CD4-positive, alpha-beta memory T cell (primary cell): ENCODE results near the gene OXLD1. TPM values are rescaled to one million over a fixed set of nuclear protein-coding genes. Genes with fewer than 3 reads are reported as not detected.
A peak's percentile ranks its signal among the peaks of the same experiment; 100 is the strongest.

Source experiments
- CTCF ChIA-PET: fragments of 350-600 bp; sonication (Branson Sonifier 250); formaldehyde crosslinking; loops from one replicate; lab custom pipeline; 2021; ENCODE audit warnings: inconsistent platforms; ENCODE audit not compliant: partially characterized antibody; lab: Charles Lee
- POLR2A ChIA-PET: fragments of 350-600 bp; sonication (Branson Sonifier 250); formaldehyde crosslinking; loops from one replicate; lab custom pipeline; 2021; ENCODE audit not compliant: partially characterized antibody; lab: Charles Lee
- DNase-seq, 5 donors: peaks; one replicate each; pipeline versions ENCODE4 v3.0.0 to v3.0.0-alpha.2; 2020 to 2022; ENCODE audit warnings: mixed read lengths in 1 of 5
- H3K27ac ChIP-seq: one replicate; pipeline ENCODE4 v1.7.0; 2013; ENCODE audit warnings: low read depth, low read length
- H3K27me3 ChIP-seq: 2 replicates; pipeline ENCODE4 v1.7.0; 2013; ENCODE audit warnings: mild to moderate bottlenecking, low read length, moderate library complexity; ENCODE audit not compliant: insufficient read depth
- H3K36me3 ChIP-seq: 2 replicates; pipeline ENCODE4 v1.7.0; 2013; ENCODE audit warnings: mild to moderate bottlenecking, low read length, moderate library complexity; ENCODE audit not compliant: insufficient read depth
- H3K4me1 ChIP-seq: 2 replicates; pipeline ENCODE4 v1.7.0; 2013; ENCODE audit warnings: mild to moderate bottlenecking, low read length, moderate library complexity; ENCODE audit not compliant: insufficient read depth
- H3K4me3 ChIP-seq, 2 donors: one replicate each; pipeline ENCODE4 v1.7.0; 2013; ENCODE audit warnings: low read length in 2 of 2, mild to moderate bottlenecking in 1 of 2
- H3K9me3 ChIP-seq, 2 donors: one replicate each; pipeline ENCODE4 v1.7.0; 2013; ENCODE audit warnings: low read length in 2 of 2, control low read depth in 1 of 2; ENCODE audit not compliant: control insufficient read depth in 1 of 2
- H3K27ac Mint-ChIP-seq, 7 donors: one replicate each; pipeline ENCODE4 v1.8.0; 2020 to 2021; ENCODE audit warnings: mixed read lengths in 7 of 7, mild to moderate bottlenecking in 6 of 7, inconsistent platforms in 3 of 7, moderate library complexity in 3 of 7
- H3K27me3 Mint-ChIP-seq, 2 donors: one replicate each; pipeline ENCODE4 v1.8.0; 2020 to 2021; ENCODE audit warnings: mixed read lengths in 2 of 2
- H3K36me3 Mint-ChIP-seq, 2 donors: one replicate each; pipeline ENCODE4 v1.8.0; 2020 to 2021; ENCODE audit warnings: mixed read lengths in 2 of 2, inconsistent platforms in 1 of 2, mild to moderate bottlenecking in 1 of 2
- H3K4me1 Mint-ChIP-seq, 4 donors: one replicate each; pipeline ENCODE4 v1.8.0; 2020 to 2021; ENCODE audit warnings: mixed read lengths in 4 of 4, mild to moderate bottlenecking in 1 of 4
- H3K4me3 Mint-ChIP-seq, 8 donors: one replicate each; pipeline ENCODE4 v1.8.0; 2020 to 2021; ENCODE audit warnings: mixed read lengths in 8 of 8, mild to moderate bottlenecking in 7 of 8, moderate library complexity in 6 of 8, inconsistent platforms in 3 of 8
- H3K9me3 Mint-ChIP-seq, 8 donors: one replicate each; pipeline ENCODE4 v1.8.0; 2020 to 2021; ENCODE audit warnings: mixed read lengths in 8 of 8, mild to moderate bottlenecking in 5 of 8, inconsistent platforms in 3 of 8, moderate library complexity in 1 of 8
- intact Hi-C: fragments of 100-400 bp; cut with micrococcal nuclease; formaldehyde crosslinking; loops from one replicate; pipeline ENCODE4 v1.15.1; 2023
- polyA plus RNA-seq, 2 donors: library from polyadenylated mRNA; unstranded; fragments of 300-500 nt; fragmentation: Illumina TruSeq; gene quantifications; one replicate each; pipeline ENCODE4 v1.2.3, GENCODE V29; 2021
- total RNA-seq, 2 experiments: library from RNA; stranded (reverse); gene quantifications; one replicate each; pipeline ENCODE4 v1.2.3, GENCODE V29; 2021

OXLD1 gene
- total and polyA plus RNA-seq, 4 experiments from 2014 or later = 52.5 to 83.2 (median 64.8) TPM

DNA sequence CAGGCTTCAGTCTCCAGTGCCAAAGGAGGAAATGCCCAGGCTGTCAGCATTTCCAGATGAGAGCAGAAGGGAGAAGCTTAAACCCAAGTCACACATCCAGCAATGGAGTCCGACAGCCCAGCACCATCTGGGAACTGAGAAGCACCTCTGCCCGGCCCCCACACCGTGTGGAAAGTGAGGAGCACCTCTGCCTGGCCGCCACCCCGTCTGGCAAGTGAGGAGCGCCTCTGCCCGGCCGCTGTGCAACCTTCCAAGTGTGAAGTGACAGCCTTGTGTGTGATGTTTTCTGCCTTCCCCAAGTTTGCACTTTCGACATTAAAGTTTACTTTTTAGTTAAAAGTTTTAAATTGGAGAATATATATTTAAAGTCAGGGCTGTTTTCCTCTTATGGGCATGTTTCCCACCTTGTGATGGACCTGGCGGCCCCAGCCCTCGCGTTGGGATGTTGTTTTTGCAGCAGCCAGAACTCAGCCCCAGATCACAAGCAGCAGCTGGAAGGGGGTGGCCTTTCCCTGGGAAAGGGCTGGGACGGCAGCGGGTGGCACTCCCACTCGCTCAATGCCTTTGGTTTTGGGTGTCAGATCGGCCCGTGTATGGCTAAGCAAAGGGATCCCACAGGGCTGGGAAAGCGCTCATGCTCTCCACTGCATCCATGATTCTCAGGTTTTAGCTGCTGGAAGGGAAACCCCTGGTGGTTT is 7.3 kb upstream of the OXLD1 start:
- H3K9me3 Mint-ChIP-seq = no peaks in the 10 kb centered on the region
- no peak overlapping the region for H3K4me3 Mint-ChIP-seq
- Histone ChIP-seq H3K9me3 (no peaks in the 10 kb centered on the region), H3K4me3 (no peak overlapping the region), H3K4me1 (no peaks in the 10 kb centered on the region), H3K27me3 (no peaks in the 10 kb centered on the region), H3K27ac (no peak overlapping the region), H3K36me3 (peaks cover 28% of the 10 kb centered on the region)
- peaks cover 5 to 13% (median 7%) of the 10 kb centered on the region in 4 donors for H3K4me1 Mint-ChIP-seq
- intact Hi-C loops = no loop called here
- peaks cover 4 to 22% of the 10 kb centered on the region in 2 donors for H3K36me3 Mint-ChIP-seq
- no peak overlapping the region for H3K27ac Mint-ChIP-seq
- no peak for DNase-seq
- H3K27me3 Mint-ChIP-seq = no peaks in the 10 kb centered on the region
- CTCF ChIA-PET = no interaction called here
- POLR2A ChIA-PET = interaction anchor here (2.9 kb wide), 1 partner anchor 10 kb away, joined by 14 read pairs; the partner anchor contains the start of genes ARL16 and HGS

DNA sequence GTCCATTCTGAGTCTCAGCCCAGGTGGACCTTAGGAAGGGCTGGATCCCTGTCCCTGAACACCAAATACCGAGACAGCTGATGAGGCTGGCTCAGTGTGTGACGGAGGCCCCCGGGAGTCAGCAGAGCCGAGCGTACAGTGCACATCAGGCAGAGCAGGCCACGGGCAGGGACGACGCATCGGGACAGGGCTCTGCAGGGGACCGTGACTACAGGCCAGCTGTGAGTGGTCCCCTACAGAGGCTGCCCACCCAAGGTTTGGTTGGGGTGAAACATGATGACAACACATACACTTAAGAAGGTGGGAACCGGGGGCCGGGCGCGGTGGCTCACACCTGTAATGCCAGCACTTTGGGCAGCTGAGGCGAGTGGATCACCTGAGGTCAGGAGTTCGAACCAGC is 6.5 kb upstream of the OXLD1 start:
- Histone ChIP-seq H3K9me3 (no peaks in the 10 kb centered on the region), H3K27ac (no peak overlapping the region), H3K4me3 (no peak overlapping the region), H3K4me1 (peaks cover 7% of the 10 kb centered on the region), H3K27me3 (no peaks in the 10 kb centered on the region), H3K36me3 (peaks cover 28% of the 10 kb centered on the region)
- Mint-ChIP-seq H3K36me3 (peaks cover 4 to 26% of the 10 kb centered on the region in 2 donors), H3K9me3 (no peaks in the 10 kb centered on the region), H3K4me1 (peaks cover 8 to 21% (median 13%) of the 10 kb centered on the region in 4 donors), H3K27ac (no peak overlapping the region), H3K4me3 (no peak overlapping the region), H3K27me3 (no peaks in the 10 kb centered on the region)
- intact Hi-C loops = no loop called here
- ChIA-PET POLR2A (interaction anchor here (0.9 to 2.9 kb wide), 2 partner anchors 11 to 29 kb away, joined by 3 to 14 read pairs; partner anchors contain the start of genes ARL16 and HGS), CTCF (interaction anchor here (0.9 kb wide), 1 partner anchor 10 kb away, joined by 4 read pairs; the partner anchor contains the start of genes ARL16 and HGS)
- peak in 1 of 5 donors; percentile 14 for DNase-seq

DNA sequence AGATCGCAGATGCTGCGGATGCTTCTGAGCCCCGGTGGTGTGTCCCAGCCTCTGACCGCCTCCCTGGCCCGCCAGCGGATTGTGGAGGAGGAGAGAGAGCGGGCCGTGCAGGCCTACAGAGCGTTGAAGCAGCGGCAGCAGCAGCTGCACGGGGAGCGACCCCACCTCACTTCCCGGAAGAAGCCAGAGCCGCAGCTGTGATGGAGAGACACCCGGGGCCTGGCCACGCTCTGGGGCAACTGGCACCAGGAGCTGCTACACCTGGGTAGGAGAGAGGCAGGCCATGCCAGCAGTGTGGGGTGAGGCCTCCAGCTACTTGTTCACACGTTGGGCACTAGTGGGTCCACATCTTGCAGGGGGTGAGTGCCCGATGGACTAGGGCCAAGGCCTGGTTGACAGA is 6.1 kb upstream of the OXLD1 start:
- Histone ChIP-seq H3K9me3 (no peaks in the 10 kb centered on the region), H3K27me3 (no peaks in the 10 kb centered on the region), H3K4me3 (no peak overlapping the region), H3K4me1 (peaks cover 12% of the 10 kb centered on the region), H3K27ac (no peak overlapping the region), H3K36me3 (peaks cover 28% of the 10 kb centered on the region)
- no peaks in the 10 kb centered on the region for H3K27me3 Mint-ChIP-seq
- H3K4me3 Mint-ChIP-seq = no peak overlapping the region
- intact Hi-C loops = no loop called here
- H3K4me1 Mint-ChIP-seq = peaks cover 11 to 25% (median 18%) of the 10 kb centered on the region in 4 donors
- H3K27ac Mint-ChIP-seq = no peak overlapping the region
- peak in 1 of 5 donors; percentile 27 for DNase-seq
- H3K9me3 Mint-ChIP-seq = no peaks in the 10 kb centered on the region
- H3K36me3 Mint-ChIP-seq = peaks cover 4 to 31% of the 10 kb centered on the region in 2 donors
- POLR2A ChIA-PET = interaction anchor here (0.9 to 2.9 kb wide), 2 partner anchors 11 to 29 kb away, joined by 3 to 14 read pairs; partner anchors contain the start of genes ARL16 and HGS
- CTCF ChIA-PET = interaction anchor here (0.9 kb wide), 1 partner anchor 10 kb away, joined by 4 read pairs; the partner anchor contains the start of genes ARL16 and HGS

DNA sequence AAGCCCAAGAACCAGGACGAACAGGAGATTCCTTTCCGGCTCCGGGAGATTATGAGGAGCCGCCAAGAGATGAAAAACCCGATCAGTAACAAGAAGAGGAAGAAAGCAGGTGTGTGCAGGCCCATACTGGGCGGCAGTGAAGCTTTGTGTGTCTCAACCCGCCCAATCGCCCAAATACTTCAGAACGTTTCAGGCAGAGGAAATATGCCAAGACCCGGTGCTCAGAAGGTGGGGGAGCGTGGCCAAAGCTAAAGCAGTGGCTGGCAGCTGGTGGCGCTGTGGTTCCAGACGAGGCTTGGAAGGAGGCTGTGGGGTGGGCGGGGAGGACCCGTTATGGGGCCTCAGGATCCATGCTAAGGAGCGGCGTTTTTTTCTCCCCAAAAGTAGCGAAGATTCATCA is 1.3 kb upstream of the OXLD1 start:
- peak overlapping the region; percentile 57 to 95 (median 92) for H3K4me3 Mint-ChIP-seq
- intact Hi-C loops = loop anchor here (5.0 kb wide), 1 partner anchor 35 kb away; the partner anchor contains the start of gene MRPL12
- H3K4me1 Mint-ChIP-seq = peaks cover 14 to 59% (median 35%) of the 10 kb centered on the region in 4 donors
- peaks cover 4 to 27% of the 10 kb centered on the region in 2 donors for H3K36me3 Mint-ChIP-seq
- no peaks in the 10 kb centered on the region for H3K9me3 Mint-ChIP-seq
- no peak overlapping the region for H3K4me3 ChIP-seq
- no peaks in the 10 kb centered on the region for H3K27me3 ChIP-seq
- no peaks in the 10 kb centered on the region for H3K9me3 ChIP-seq
- CTCF ChIA-PET = no interaction called here
- peak overlapping the region; percentile 80 for H3K27ac ChIP-seq
- peak overlapping the region in 6 of 7 donors; percentile 32 to 86 (median 48) for H3K27ac Mint-ChIP-seq
- peaks cover 27% of the 10 kb centered on the region for H3K36me3 ChIP-seq
- peaks cover 49% of the 10 kb centered on the region for H3K4me1 ChIP-seq
- POLR2A ChIA-PET = interaction anchor here (1.4 to 2.4 kb wide), 2 partner anchors 16 to 149 kb away, joined by 3 to 14 read pairs; partner anchors contain the start of genes ARL16 and HGS
- no peaks in the 10 kb centered on the region for H3K27me3 Mint-ChIP-seq
- no peak for DNase-seq

DNA sequence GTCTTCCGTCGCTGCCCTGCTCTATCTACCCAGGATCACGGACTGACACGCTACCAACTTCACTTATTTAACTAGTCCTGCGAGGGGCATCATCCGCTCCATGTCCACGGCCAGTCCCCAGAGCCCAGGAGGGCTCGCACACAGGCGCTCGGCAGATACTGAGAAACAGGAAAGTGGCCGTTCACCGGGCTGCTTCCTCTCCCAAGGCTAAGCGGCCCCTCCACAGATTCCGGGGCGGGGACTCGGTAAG is 388 bp downstream of the OXLD1 start:
- ChIA-PET POLR2A (interaction anchor here (0.7 to 4.9 kb wide), 8 partner anchors 9 to 371 kb away, joined by 3 to 65 read pairs (median 3); partner anchors contain the start of genes ARL16, FAAP100, HGS and MRPL12), CTCF (interaction anchor here (1.1 kb wide), 1 partner anchor 10 kb away, joined by 5 read pairs; no protein-coding TSS in a partner anchor)
- Histone ChIP-seq H3K27ac (peak overlapping the region; percentile 80), H3K4me3 (peak overlapping the region; percentile 81 to 85), H3K4me1 (peaks cover 60% of the 10 kb centered on the region), H3K36me3 (peaks cover 11% of the 10 kb centered on the region), H3K27me3 (no peaks in the 10 kb centered on the region), H3K9me3 (no peaks in the 10 kb centered on the region)
- DNase-seq = peak in 1 of 5 donors; percentile 50
- peaks cover 13 to 72% (median 37%) of the 10 kb centered on the region in 4 donors for H3K4me1 Mint-ChIP-seq
- H3K4me3 Mint-ChIP-seq = peak overlapping the region; percentile 90 to 98 (median 94)
- intact Hi-C loops = loop anchor here (1.0 to 5.0 kb wide), 3 partner anchors 17 to 36 kb away; partner anchors contain the start of genes ARL16, MRPL12, NPLOC4 and TSPAN10
- H3K27me3 Mint-ChIP-seq = no peaks in the 10 kb centered on the region
- no peaks in the 10 kb centered on the region for H3K9me3 Mint-ChIP-seq
- peak overlapping the region; percentile 88 to 97 (median 96) for H3K27ac Mint-ChIP-seq
- H3K36me3 Mint-ChIP-seq = peaks cover 0 to 18% of the 10 kb centered on the region in 2 donors

DNA sequence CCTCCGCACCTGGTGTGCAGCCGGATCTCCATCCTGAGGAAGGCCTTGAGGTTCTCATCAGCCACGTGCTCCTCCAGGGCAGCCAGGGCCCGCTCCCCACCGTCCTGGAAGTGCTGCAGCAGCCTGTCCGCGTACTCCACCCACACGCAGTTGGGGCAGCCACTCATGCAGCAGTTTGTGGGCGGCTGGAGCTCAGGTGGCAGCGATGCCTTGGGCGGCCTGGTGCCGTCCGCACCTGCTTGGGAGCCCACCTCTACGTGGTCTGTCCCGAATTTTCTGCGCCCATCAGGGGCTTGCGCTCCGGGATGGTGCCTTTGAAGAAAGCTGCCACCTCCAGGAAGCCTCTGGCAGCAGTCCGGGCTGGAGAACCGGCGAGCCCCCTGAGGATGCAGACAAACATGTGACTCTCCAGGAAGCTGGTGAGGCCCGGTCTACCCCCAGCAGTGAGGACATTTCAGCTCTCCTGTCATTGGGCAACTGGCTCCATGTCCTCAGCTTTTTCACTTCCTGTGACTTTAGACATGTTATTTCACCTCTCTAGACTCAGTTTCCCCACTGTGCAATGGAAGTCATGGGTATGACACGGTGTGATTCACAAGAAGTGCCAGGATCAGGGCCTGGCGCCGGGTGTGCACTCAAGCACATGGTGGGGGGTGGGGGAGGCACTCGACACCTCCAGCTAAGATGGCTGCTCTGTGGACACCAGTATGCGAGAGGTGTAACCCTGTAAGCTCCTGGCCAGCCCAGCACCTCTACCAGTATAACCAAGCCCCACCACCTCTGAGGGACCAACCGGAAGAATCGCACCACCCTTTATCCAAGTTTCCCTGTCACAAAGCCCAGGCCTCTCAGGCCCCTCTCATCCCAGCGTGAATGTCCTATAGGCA is 957 bp downstream of the OXLD1 start:
- Histone ChIP-seq H3K4me1 (peaks cover 60% of the 10 kb centered on the region), H3K36me3 (peaks cover 9% of the 10 kb centered on the region), H3K9me3 (no peaks in the 10 kb centered on the region), H3K4me3 (peak overlapping the region; percentile 81 to 85), H3K27ac (peak overlapping the region; percentile 80), H3K27me3 (no peaks in the 10 kb centered on the region)
- peaks cover 0 to 18% of the 10 kb centered on the region in 2 donors for H3K36me3 Mint-ChIP-seq
- intact Hi-C loops = loop anchor here (1.0 to 5.0 kb wide), 3 partner anchors 18 to 37 kb away; partner anchors contain the start of genes ARL16, MRPL12, NPLOC4 and TSPAN10
- H3K4me1 Mint-ChIP-seq = peaks cover 13 to 77% (median 37%) of the 10 kb centered on the region in 4 donors
- ChIA-PET CTCF (interaction anchor here (1.1 kb wide), 1 partner anchor 10 kb away, joined by 5 read pairs; no protein-coding TSS in a partner anchor), POLR2A (interaction anchor here (0.7 to 4.9 kb wide), 10 partner anchors 10 to 426 kb away, joined by 3 to 65 read pairs (median 3); partner anchors contain the start of genes ARL16, FAAP100, HGS and MRPL12)
- H3K27me3 Mint-ChIP-seq = no peaks in the 10 kb centered on the region
- peak; percentile 28 to 44 (median 30) for DNase-seq
- no peaks in the 10 kb centered on the region for H3K9me3 Mint-ChIP-seq
- peak overlapping the region; percentile 88 to 97 (median 96) for H3K27ac Mint-ChIP-seq
- peak overlapping the region; percentile 90 to 98 (median 94) for H3K4me3 Mint-ChIP-seq
